Sigmoid colon (tissue), 4 donors: ENCODE data around the gene SESN3.

Experiments
- POLR2AphosphoS5 ChIP-seq, 4 donors: sonication (generic); formaldehyde crosslinking; IDR thresholded peaks; one replicate each; pipeline ENCODE4 v1.6.1; 2017; ENCODE audit warnings: antibody characterized with exemption in 4 of 4
- TF ChIP-seq, protein P1 (sequence below), 4 experiments: fragments of 450-650 bp in 3 of 4; fragments of 200-600 bp in 1 of 4; IDR thresholded peaks; one replicate each; pipeline ENCODE4 v1.5.1; 2016 to 2019; ENCODE audit warnings: antibody characterized with exemption in 4 of 4, mild to moderate bottlenecking in 3 of 4, moderate library complexity in 2 of 4

DNA sequence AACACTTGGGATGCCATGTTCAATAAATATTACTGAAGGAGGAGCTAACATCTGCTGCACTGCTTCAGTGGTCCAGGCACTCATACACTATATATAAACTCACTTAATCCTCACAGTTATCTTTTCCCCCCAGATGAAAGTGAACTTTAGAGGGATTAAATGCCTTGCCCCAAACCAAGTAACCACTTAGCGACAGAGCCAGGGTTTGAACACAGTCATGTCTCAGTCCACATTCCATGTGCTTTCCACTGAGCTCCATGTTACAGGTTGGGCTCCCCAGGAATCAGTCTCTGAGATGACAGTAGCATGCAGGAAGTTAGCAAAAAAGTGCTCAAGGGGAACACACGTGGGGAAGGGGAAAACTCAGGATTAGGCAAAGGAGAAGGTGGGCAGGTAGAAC, 82.1 kb downstream of the SESN3 start:
- TF ChIP-seq, protein P1, sequence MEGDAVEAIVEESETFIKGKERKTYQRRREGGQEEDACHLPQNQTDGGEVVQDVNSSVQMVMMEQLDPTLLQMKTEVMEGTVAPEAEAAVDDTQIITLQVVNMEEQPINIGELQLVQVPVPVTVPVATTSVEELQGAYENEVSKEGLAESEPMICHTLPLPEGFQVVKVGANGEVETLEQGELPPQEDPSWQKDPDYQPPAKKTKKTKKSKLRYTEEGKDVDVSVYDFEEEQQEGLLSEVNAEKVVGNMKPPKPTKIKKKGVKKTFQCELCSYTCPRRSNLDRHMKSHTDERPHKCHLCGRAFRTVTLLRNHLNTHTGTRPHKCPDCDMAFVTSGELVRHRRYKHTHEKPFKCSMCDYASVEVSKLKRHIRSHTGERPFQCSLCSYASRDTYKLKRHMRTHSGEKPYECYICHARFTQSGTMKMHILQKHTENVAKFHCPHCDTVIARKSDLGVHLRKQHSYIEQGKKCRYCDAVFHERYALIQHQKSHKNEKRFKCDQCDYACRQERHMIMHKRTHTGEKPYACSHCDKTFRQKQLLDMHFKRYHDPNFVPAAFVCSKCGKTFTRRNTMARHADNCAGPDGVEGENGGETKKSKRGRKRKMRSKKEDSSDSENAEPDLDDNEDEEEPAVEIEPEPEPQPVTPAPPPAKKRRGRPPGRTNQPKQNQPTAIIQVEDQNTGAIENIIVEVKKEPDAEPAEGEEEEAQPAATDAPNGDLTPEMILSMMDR (IDR thresholded peaks at IDR 0.05) = no peak
- TF ChIP-seq POLR2AphosphoS5 (IDR thresholded peaks at IDR 0.05) = no peak
